GM12878 (cell line): ENCODE measurements around the gene TRMU. TPM values are rescaled to one million over a fixed set of nuclear protein-coding genes. Genes with fewer than 3 reads are reported as not detected.
A peak's percentile ranks its signal among the peaks of the same experiment; 100 is the strongest.

Experiments used
- ATAC-seq: fragments of 200-7000 bp; cut with Tn5 transposase; 3 replicates; pipeline ENCODE4 v1.9.1; 2020; ENCODE audit warnings: mild to moderate bottlenecking, moderate library complexity
- BruUV-seq: library from RNA; stranded (reverse); fragments of 400-500 nt; replicated peaks from 2 replicates; lab custom pipeline; 2021; lab: Mats Ljungman, UMichigan
- CTCF ChIA-PET: fragments of 300-600 bp; sonication (Branson Sonifier 250); formaldehyde crosslinking; extraction: SDS; loops from one replicate; lab custom pipeline; 2021; ENCODE audit warnings: inconsistent platforms; lab: Yijun Ruan, JAX
- POLR2A ChIA-PET: fragments of 350-600 bp; formaldehyde crosslinking; extraction: SDS; loops from one replicate; lab custom pipeline; 2021; ENCODE audit warnings: inconsistent platforms; lab: Charles Lee
- RAD21 ChIA-PET: fragments of 300-600 bp; sonication (Branson Sonifier 250); formaldehyde crosslinking; loops from one replicate; lab custom pipeline; 2023; ENCODE audit warnings: antibody characterized with exemption; ENCODE audit not compliant: unreplicated experiment; lab: Charles Lee
- SMC1A ChIA-PET: fragments of 300-600 bp; sonication (Branson Sonifier 250); formaldehyde crosslinking; loops from one replicate; lab custom pipeline; 2023; ENCODE audit not compliant: unreplicated experiment, uncharacterized antibody; lab: Charles Lee
- DNase-seq: peaks from one replicate; pipeline ENCODE4 v3.0.0-alpha.2; 2011; ENCODE audit warnings: low read depth, low spot score
- FAIRE-seq: peaks from 3 replicates; lab custom pipeline; 2011; peaks lifted over from hg19 to GRCh38; lab: Jason Lieb, UNC
- H2AFZ ChIP-seq: 2 replicates; pipeline ENCODE4 v1.6.0; 2011; ENCODE audit warnings: low read depth, low read length, control low read depth; ENCODE audit not compliant: control insufficient read depth
- H3K27ac ChIP-seq: 2 replicates; pipeline ENCODE4 v1.5.1; 2011; ENCODE audit warnings: control low read depth; ENCODE audit not compliant: control insufficient read depth, insufficient read depth
- H3K27me3 ChIP-seq, 2 experiments: replicated peaks in 1 of 2; 2 replicates each; pipeline versions ENCODE4 v1.6.0 to v1.6.1; 2011; ENCODE audit warnings: low read length in 1 of 2; ENCODE audit not compliant: control insufficient read depth in 2 of 2, insufficient read depth in 2 of 2
- H3K36me3 ChIP-seq, 2 experiments: 2 replicates each; pipeline ENCODE4 v1.5.1; 2011; ENCODE audit warnings: low read length in 1 of 2; ENCODE audit not compliant: control insufficient read depth in 2 of 2, insufficient read depth in 2 of 2
- H3K4me1 ChIP-seq: 2 replicates; pipeline ENCODE4 v1.6.1; 2011; ENCODE audit warnings: mild to moderate bottlenecking, low read length, moderate library complexity, mixed read lengths; ENCODE audit not compliant: control insufficient read depth, insufficient read depth
- H3K4me2 ChIP-seq: 2 replicates; pipeline ENCODE4 v1.6.0; 2011; ENCODE audit warnings: control low read depth; ENCODE audit not compliant: control insufficient read depth, insufficient read depth
- H3K4me3 ChIP-seq: fragments of 200-600 bp; sonication (generic); 2 replicates; pipeline ENCODE4 v1.5.1; 2016
- H3K79me2 ChIP-seq: 2 replicates; pipeline ENCODE4 v1.6.0; 2011; ENCODE audit warnings: low read length; ENCODE audit not compliant: control insufficient read depth, insufficient read depth
- H3K9ac ChIP-seq: 2 replicates; pipeline ENCODE4 v1.8.0; 2011; ENCODE audit warnings: low read length, control low read depth, mixed read lengths; ENCODE audit not compliant: control insufficient read depth, insufficient read depth
- H3K9me3 ChIP-seq: replicated peaks from 3 replicates; pipeline ENCODE4 v1.5.1; 2011; ENCODE audit warnings: mild to moderate bottlenecking, low read length; ENCODE audit not compliant: control insufficient read depth, insufficient read depth
- H4K20me1 ChIP-seq: 2 replicates; pipeline ENCODE4 v1.6.0; 2011; ENCODE audit not compliant: control insufficient read depth, insufficient read depth
- CEBPB ChIP-seq, 2 experiments: fragments of 150-350 bp in 1 of 2; IDR thresholded peaks; 2 replicates each; pipeline ENCODE4 v1.6.1; 2012 to 2014; ENCODE audit warnings: low read depth in 2 of 2, low read length in 2 of 2, borderline replicate concordance in 1 of 2, inconsistent platforms in 1 of 2
- NRF1 ChIP-seq: conservative IDR thresholded peaks from 2 replicates; pipeline ENCODE4 v1.6.1; 2011; ENCODE audit warnings: mild to moderate bottlenecking, low read depth, low read length, improper control_type of control experiment
- POLR2A ChIP-seq: IDR thresholded peaks from 2 replicates; pipeline ENCODE4 v1.6.1; 2011; ENCODE audit warnings: low read depth, mild to moderate bottlenecking, low read length
- ZBED1 ChIP-seq: IDR thresholded peaks from 2 replicates; pipeline ENCODE4 v1.6.1; 2016; ENCODE audit warnings: borderline replicate concordance
- ZNF24 ChIP-seq: fragments of 450-650 bp; IDR thresholded peaks from 2 replicates; pipeline ENCODE4 v1.6.1; 2017; ENCODE audit warnings: antibody characterized with exemption, mild to moderate bottlenecking
- WGBS: methylation state at CpG from one replicate; pipeline ENCODE4 v1.1.6; 2016; ENCODE audit warnings: low lambda C conversion rate; ENCODE audit not compliant: insufficient replicate concordance, insufficient coverage; ENCODE audit errors: missing lambda C conversion rate; 5-methylcytosine and 5-hydroxymethylcytosine counted together
- in situ Hi-C: fragments of 300-500 bp; cut with MboI; formaldehyde crosslinking; loops from 9 replicates; pipeline ENCODE4 v1.14.3; 2018; ENCODE audit warnings: mixed read lengths
- intact Hi-C: fragments of 100-400 bp; cut with micrococcal nuclease; formaldehyde crosslinking; loops from one replicate; pipeline ENCODE4 v1.14.2; 2022; ENCODE audit not compliant: unreplicated experiment
- polyA plus RNA-seq, 11 experiments: library from polyadenylated mRNA; depleted of rRNA in 4 of 11; unstranded in 6 of 11; stranded (reverse) in 5 of 11; fragments of >200 nt; fragmentation: Nextera tagmentation in 4 of 11; fragmentation: Illumina TruSeq in 1 of 11; extraction: Ambion mirVana in 4 of 11; extraction: Trizol in 1 of 11; gene quantifications; 1 replicate in 1 of 11; 2 replicates in 10 of 11; pipeline versions ENCODE4 v1.2.1 to v1.2.3, GENCODE V29; 2011 to 2016; ENCODE audit warnings: inconsistent platforms in 2 of 11, missing spikeins in 2 of 11, low read depth in 1 of 11
- total RNA-seq, 4 experiments: library from RNA; depleted of rRNA in 3 of 4; stranded (reverse); fragments of >200 nt in 3 of 4; fragmentation: Illumina TruSeq in 1 of 4; extraction: Trizol in 1 of 4; gene quantifications; 2 replicates each; pipeline versions ENCODE4 v1.2.1 to v1.2.3, GENCODE V29; 2013 to 2021
- TF ChIP-seq, protein P1 (sequence below): IDR thresholded peaks from 2 replicates; pipeline ENCODE4 v1.6.1; 2011; ENCODE audit warnings: borderline replicate concordance, low read depth, mild to moderate bottlenecking, moderate library complexity, mixed read lengths, low read length; ENCODE audit not compliant: insufficient read depth; ENCODE audit errors: extremely low read length
- TF ChIP-seq, protein P2 (sequence below): fragments of 450-650 bp; IDR thresholded peaks from 2 replicates; pipeline ENCODE4 v1.6.1; 2017; ENCODE audit warnings: mild to moderate bottlenecking, moderate library complexity
- TF ChIP-seq, protein P3 (sequence below): fragments of 150-350 bp; IDR thresholded peaks from 2 replicates; pipeline ENCODE4 v1.6.1; 2014; ENCODE audit warnings: mild to moderate bottlenecking, low read depth, low read length

Gene TRMU
- total and polyA plus RNA-seq, 10 of the 15 experiments (the other 5 are each of a cell fraction or from before 2014, with no cell fraction given) = 3.5 to 57.0 (median 44.0) TPM

DNA sequence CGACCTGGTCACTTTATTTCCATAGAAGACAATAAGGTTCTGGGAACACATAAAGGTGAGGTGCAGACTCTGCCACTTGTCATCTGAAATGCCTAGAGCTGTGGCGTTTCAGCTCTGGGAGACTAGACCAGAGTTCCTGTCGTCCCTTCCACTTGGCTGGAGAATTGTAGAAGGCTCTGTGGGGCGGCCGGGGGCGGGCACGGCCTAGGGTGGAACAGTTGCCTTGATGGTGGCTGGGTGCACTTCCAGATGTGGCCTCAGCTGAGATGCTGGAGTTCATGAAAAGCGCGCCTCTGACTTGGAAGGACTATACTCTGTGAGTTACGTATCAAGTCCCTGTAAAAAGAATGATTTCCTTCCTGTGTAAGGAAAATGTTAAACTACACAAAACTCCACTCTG lies 16.8 kb downstream of the TRMU start (continued):
- TF ChIP-seq, protein P1, sequence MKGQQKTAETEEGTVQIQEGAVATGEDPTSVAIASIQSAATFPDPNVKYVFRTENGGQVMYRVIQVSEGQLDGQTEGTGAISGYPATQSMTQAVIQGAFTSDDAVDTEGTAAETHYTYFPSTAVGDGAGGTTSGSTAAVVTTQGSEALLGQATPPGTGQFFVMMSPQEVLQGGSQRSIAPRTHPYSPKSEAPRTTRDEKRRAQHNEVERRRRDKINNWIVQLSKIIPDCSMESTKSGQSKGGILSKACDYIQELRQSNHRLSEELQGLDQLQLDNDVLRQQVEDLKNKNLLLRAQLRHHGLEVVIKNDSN = no peak
- TF ChIP-seq NRF1 = no peak
- no peak for TF ChIP-seq CEBPB (IDR thresholded peaks at IDR 0.05; ENCODE audit: borderline replicate concordance in 1 of 2, low read depth in 2 of 2, low read length in 2 of 2)
- no peak for TF ChIP-seq ZBED1
- no peak for TF ChIP-seq ZNF24
- TF ChIP-seq, protein P2, sequence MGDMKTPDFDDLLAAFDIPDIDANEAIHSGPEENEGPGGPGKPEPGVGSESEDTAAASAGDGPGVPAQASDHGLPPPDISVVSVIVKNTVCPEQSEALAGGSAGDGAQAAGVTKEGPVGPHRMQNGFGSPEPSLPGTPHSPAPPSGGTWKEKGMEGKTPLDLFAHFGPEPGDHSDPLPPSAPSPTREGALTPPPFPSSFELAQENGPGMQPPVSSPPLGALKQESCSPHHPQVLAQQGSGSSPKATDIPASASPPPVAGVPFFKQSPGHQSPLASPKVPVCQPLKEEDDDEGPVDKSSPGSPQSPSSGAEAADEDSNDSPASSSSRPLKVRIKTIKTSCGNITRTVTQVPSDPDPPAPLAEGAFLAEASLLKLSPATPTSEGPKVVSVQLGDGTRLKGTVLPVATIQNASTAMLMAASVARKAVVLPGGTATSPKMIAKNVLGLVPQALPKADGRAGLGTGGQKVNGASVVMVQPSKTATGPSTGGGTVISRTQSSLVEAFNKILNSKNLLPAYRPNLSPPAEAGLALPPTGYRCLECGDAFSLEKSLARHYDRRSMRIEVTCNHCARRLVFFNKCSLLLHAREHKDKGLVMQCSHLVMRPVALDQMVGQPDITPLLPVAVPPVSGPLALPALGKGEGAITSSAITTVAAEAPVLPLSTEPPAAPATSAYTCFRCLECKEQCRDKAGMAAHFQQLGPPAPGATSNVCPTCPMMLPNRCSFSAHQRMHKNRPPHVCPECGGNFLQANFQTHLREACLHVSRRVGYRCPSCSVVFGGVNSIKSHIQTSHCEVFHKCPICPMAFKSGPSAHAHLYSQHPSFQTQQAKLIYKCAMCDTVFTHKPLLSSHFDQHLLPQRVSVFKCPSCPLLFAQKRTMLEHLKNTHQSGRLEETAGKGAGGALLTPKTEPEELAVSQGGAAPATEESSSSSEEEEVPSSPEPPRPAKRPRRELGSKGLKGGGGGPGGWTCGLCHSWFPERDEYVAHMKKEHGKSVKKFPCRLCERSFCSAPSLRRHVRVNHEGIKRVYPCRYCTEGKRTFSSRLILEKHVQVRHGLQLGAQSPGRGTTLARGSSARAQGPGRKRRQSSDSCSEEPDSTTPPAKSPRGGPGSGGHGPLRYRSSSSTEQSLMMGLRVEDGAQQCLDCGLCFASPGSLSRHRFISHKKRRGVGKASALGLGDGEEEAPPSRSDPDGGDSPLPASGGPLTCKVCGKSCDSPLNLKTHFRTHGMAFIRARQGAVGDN = no peak

DNA sequence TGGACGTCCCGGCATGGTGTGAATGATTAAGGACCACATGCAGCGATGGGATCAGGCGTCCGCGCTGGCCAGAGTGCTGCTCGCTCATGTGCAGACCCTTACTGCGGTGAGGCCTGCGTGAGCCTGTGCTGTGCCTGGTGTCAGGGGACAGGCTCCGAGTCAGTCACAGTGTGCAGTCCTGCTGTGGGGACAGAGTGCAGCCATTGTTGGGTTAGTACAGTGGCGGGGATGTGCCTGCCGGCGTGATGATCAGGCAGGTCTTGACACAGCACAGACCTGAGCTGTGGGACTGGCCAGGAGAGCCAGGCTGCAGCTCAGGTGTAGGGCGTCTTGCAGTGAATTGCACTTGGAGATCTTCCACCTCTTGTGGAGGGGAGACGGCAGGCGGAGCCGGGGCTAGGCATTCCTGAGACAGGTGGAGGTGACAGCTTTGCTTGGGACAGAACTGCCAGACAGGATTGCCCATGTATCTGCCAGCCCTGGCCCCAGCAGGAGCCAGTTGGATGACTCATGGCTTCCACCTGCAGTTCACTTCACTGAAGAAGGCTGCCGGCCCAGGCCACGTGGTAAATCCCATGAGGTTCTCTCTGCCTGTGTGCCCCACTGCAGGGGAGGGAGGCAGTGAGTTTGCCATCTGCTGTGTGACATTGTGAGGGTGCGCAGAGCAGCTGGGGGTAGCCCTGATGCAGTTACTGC lies 17.3 kb downstream of the TRMU start:
- ATAC-seq (no peak), FAIRE-seq (no peak), DNase-seq (no peak)
- intact Hi-C loops = no loop called here
- no peaks in the 10 kb centered on the region for H3K27me3 ChIP-seq
- 82% methylated on average over 18 of the region's 20 CpGs for WGBS
- H3K9ac ChIP-seq = no peak overlapping the region
- no peaks in the 10 kb centered on the region for H3K79me2 ChIP-seq
- no peaks in the 10 kb centered on the region for H4K20me1 ChIP-seq
- peaks cover 13 to 54% of the 10 kb centered on the region in 2 experiments for H3K36me3 ChIP-seq
- H3K4me3 ChIP-seq = no peak overlapping the region
- H2AFZ ChIP-seq = no peak overlapping the region
- POLR2A ChIA-PET = no interaction called here
- no peaks in the 10 kb centered on the region for H3K4me1 ChIP-seq
- SMC1A ChIA-PET = no interaction called here
- CTCF ChIA-PET = interaction anchor here (1.1 kb wide), 1 partner anchor 15 kb away, joined by 4 read pairs; no protein-coding TSS in a partner anchor
- TF ChIP-seq, protein P3, sequence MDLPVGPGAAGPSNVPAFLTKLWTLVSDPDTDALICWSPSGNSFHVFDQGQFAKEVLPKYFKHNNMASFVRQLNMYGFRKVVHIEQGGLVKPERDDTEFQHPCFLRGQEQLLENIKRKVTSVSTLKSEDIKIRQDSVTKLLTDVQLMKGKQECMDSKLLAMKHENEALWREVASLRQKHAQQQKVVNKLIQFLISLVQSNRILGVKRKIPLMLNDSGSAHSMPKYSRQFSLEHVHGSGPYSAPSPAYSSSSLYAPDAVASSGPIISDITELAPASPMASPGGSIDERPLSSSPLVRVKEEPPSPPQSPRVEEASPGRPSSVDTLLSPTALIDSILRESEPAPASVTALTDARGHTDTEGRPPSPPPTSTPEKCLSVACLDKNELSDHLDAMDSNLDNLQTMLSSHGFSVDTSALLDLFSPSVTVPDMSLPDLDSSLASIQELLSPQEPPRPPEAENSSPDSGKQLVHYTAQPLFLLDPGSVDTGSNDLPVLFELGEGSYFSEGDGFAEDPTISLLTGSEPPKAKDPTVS = no peak
- peak; percentile 49 for TF ChIP-seq POLR2A
- TF ChIP-seq, all 136 proteins: peak for 1
- no TSS peak for BruUV-seq
- Histone ChIP-seq H3K9me3 (no peaks in the 10 kb centered on the region), H3K27ac (no peak overlapping the region), H3K4me2 (no peak overlapping the region)
- in situ Hi-C loops = no loop called here
- RAD21 ChIA-PET = no interaction called here
